NCI-H82 treated with DMSO at 0.1 percent for 48 hours (cell line): ENCODE data around the gene EXOSC1.
"Not testable (repeated sequence)": the region's sequence is repeated elsewhere in the genome, so short reads cannot be mapped to it uniquely, and the experiment has no call there.

Experiments used
- DNase-seq: peaks from one replicate; lab custom pipeline; 2025; ENCODE audit not compliant: unreplicated experiment; lab: John Stamatoyannopoulos, UW

Gene EXOSC1

DNA sequence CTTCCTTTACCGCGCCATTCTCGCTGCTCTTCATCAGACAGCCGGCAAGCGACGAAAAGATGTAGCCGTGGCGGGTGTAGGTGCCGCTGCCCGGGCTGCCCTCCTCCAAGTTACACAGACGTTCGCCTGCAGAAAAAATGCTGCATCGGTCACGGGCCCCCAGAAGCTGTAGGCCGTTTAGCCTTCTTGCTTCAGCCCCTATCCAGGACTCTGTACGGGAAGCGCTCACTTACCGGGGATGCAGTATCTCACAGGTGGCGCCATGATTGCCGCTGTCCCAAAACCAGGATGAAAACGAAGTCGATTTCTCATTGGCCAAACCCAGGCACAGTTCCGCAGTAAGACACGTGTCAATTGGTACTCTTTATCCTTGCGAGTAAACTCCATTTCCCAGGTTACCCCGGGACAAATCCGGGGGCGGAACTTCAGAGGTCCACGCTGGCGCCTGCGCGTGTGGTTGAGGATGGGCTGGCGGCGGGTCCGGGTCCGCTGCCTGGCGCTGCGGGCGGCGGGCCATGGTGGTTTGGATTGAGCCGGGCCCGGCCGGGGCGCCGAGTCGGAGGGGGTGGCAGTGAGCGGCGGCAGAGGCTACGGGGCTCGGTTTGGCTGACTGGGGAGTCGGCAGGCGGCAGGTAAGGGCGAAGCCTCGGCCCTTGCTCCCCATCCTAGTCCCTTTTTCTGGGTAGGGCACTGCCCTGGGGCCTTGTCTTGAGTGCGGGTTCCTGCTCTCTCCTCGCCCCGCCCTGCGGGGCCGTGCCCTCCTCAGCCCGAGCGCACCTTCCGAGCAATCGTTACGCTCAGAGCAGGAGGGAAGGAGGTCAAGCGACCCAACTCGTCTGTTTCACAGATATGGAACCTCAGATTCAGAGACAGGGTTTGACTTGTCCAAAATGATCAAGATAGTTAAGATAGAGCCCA is at the start of gene EXOSC1, which contains the start of gene ZDHHC16:
EXOSC1 (minus strand) TSS at position 285 of the 918 bp plus-strand sequence; CDS start at position 264, 21 bp downstream.
ZDHHC16 (plus strand) TSS at position 454 of the 918 bp plus-strand sequence. CDS start 5,501 bp downstream, outside the sequence.
- peak; percentile 87 for DNase-seq

DNA sequence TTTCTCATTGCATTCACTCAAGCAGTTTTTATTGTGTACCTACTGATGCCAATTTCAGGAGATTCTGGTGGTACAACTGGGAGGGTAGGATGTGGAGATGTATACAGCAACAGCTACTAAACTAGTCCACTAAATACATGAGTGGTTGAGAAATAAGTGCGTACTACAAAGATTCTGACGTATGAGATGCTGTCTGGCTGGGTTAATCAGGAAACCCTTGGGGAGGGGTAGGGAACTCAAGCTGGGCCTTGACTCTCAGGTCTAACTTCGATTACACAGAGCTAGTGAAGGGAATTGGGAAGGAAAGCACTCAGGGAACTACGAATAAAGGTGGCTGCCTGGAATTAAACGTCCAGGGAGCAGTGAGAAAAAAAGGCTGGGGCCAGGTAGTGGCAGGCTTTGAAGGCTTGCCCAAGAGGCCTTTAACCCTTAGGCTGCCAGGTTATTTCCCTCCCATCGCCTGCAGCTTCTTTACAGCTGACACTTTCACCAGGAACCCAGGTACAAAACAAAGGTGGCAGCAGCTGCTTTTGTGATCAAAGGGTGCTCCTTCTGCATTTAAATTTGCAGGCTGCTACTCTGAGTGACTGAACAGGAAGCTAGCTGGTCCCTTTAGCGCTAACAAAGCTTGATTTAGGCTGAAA is 49.2 kb upstream of the EXOSC1 start:
- no peak for DNase-seq

DNA sequence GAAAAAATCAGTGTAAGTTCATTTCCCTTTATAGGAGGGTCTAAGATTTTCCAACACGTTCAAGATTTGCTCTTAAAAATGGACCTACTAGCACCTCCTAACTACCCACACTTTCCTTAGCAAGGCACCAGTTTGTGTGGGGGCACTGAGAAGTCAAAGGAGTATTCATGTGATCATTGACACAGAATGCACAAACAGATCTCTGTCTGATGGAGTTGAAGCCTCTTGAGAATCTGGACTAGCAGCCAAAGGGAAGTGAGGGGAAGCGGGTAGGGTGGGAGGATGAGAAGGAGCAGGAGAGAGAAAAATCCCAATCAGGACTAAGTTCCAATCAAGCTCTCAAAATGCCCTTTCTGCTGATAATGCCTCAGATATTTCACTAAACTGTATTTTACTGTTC is 48.3 kb upstream of the EXOSC1 start:
- DNase-seq, result no peak

DNA sequence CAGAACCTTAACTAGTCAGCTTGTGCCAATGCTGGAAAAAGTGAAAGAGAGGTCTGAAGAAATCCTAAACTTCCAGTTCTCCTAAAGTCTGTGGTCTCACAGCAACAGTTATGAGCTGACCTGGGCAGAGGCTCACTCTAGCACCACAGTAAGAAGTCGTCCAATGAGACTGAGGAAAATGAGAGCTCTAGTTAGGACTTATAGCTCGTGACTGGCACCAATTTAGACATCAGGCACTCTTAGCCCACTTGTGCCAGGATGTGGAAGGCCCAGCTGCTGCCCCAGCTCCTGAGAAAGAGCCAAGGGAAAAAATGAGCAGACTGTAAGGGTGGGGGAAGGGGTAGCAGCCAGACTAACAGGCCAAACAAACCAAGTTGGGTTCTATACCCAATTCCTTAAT is 44.8 kb upstream of the EXOSC1 start:
- DNase-seq, result no peak

GRCh38 chr10:97485647-97486281 is 40.0 kb upstream of the EXOSC1 start:
- no peak for DNase-seq

- no peak for DNase-seq
These were observed 38.1 kb upstream of the EXOSC1 start for GRCh38 chr10:97483921-97484320.

DNA sequence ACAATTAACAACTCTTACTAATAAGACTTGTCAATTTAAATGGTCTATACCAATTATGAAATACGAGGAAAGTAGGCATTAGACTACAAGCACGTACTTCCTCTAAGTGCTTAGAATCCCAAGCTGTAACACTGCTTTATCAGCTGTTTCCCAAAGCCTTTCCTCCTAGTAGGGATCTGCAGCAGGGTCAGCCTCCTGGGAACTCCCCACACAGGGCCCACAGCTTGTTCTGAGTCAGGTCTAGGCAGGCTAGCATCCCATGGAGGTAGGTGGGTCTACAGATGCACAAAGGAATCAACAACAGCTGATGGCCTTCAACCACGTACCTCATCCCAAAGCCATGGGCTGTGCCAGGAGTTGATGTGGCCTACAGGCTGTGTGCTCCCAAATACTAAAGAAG is 37.7 kb upstream of the EXOSC1 start:
- no peak for DNase-seq

DNA sequence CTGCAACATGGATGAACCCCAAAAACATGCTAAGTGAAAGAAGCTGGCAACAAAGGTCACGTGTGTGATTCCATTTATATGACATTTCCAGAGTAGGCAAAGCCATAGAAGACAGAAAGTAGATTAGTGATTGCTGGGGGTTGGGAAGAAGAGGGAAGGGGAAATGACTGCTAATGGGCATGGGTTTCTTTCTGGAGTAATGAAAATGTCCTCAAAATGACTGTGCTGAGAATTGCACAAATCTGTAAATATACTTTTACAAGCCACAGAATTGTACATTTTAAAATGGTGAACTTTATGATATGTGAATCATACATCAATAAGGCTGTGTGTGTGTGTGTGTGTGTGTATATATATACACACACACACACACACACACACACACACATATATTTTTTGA is 36.6 kb upstream of the EXOSC1 start:
- DNase-seq, result no peak

GRCh38 chr10:97481071-97481470 is 35.3 kb upstream of the EXOSC1 start:
- DNase-seq, result no peak

DNA sequence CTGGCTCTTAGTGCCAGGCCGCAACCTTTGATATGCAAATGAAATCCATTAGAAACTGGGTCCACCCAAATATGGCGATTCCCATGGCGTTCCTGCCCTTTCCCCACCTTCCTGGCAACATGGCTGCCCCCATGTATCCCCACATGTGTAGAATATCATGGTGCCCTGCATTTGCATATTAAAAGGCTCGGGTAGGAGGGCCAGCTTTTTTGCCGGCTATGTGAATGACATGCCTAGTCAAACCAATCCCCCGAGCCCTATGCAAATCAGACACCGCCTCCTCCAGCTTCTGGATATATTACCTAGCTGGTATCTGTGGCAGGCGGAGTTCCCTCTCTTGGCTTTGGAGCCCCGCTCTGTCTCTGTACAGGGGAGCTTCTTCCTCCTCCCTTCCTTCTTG is 34.1 kb upstream of the EXOSC1 start:
- no peak for DNase-seq

GRCh38 chr10:97479410-97479809 is 33.6 kb upstream of the EXOSC1 start:
- not testable (repeated sequence) for DNase-seq

- no peak for DNase-seq
These were observed 30.3 kb upstream of the EXOSC1 start for GRCh38 chr10:97475936-97476594.

DNA sequence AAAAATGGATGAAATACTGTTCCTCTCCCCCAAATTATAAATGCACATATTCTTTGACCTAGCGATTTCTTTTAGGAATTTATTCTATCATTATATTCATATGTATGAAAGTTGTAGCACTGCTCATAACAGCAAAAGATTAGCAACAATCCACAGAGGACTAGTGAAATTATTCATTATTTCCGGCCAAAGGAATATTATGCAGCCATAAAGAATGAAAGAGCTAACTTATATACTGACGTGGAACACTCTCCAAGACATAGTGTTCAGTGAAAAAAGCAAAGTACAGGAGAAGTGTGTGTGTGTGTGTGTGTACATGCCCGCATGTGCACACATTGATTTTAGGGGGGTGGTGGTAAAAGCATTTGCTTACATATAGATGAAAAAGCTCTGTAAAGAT is 29.1 kb upstream of the EXOSC1 start:
- DNase-seq, result no peak

DNA sequence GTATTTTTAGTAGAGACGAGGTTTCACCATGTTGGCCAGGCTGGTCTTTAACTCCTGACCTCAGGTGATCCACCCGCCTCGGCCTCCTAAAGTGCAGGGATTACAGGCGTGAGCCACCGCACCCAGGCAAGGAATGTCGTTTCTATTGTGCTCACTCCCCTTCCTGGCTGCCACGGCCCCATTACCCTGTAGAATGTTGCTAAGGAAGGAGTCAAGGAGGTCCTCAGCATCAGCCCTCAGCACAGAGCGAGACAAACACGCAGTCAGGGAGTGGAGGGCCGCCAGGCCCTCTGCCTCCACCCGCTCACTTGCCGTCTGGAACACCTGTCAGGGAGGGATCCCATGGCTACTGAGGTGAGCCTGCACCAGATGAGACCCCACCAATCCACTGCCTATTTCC is 23.0 kb upstream of the EXOSC1 start:
- DNase-seq, result not testable (repeated sequence)

DNA sequence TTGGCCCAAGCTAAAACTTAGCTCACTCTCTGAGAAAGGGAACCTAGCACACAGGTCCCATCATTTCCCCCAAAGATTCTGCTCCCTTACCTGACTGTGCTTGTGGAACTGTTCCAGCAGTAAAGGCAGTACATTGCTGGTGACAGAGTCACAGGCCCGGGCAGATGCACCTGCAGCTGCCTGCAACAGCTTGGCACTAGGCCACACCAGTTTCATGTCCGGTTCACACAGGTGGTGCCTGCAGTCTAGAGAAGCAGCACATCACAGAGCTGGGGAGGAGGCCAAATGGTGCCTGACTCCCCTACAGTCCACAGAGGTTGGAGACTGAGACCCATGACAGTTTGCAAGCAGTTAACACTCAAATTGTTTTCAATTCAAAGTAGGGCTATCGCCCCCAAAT is 22.4 kb upstream of the EXOSC1 start:
- DNase-seq, result no peak

GRCh38 chr10:97466755-97467154 is 20.9 kb upstream of the EXOSC1 start:
- no peak for DNase-seq

DNA sequence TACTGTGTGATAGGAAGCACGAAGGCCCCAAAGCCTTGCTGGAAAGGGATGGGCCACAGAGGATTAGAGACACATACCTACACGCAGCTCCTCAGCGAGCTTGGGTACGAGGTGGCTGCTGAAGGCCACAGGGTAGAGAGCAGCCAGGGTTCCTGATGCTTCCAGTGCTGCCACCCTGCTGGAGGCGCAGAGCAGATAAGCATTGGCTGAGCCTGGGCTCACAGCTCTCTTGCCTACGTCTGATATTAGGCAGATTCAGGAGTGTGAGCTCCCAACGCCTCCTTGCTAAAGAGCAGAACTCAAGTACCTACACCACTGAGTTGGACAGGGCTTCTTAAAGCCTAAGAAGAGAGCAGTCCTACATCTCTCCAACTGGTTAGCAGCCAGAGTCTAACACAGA is 20.2 kb upstream of the EXOSC1 start:
- DNase-seq, result no peak

DNA sequence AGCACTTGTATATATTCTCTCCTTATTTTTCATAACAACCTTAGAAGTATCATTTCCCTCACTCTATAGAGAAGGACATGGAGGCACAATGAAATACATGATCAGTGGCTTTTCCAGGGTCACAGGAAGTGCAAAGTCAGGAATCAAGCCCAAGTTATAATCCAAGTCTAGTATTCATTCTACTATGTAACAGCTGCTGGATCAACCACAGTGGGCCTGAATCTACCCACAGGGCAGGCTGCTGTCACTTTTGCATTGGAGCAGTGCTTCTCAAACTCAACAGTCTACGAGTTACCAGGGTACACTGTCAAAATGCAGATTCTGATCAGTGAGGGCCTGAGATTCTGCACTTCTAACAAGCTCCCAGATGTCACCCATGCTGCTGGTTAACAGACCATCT is 18.4 kb upstream of the EXOSC1 start:
- no peak for DNase-seq

DNA sequence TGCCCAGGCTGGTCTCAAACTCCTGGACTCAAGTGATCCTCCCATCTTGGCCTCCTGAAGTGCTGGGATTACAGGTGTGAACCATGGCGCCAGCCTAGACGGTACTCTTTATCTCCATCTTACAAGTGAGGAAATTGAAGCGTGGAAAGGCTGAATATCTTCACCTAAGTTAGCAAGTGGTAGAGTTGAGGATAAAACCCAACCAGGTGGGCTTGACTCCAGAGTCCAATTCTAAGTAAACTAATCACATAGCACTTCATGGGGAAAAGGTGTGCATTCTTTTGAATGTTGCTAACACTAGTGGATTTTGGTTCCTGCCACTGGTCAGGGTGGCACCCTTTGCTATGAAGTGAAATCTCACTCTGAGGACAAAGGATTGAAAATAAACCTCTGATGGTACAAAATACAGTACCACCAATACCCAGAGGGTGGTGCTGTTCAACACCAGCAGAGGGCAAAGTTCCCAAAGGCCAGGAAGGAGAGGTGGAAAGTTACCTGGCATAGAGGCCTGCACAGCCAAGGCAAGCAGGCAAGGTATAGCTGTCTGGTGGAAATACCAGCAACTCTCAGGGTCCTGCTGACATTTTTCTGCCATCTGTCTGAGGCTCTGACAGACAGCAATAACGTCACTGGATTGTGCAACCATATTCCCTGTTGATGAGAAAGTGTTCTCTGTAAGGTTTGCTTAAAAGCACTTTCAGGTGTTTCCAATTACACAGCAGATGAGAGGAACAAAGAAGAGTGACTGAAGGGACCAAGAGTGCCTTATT is 17.7 kb upstream of the EXOSC1 start:
- no peak for DNase-seq

DNA sequence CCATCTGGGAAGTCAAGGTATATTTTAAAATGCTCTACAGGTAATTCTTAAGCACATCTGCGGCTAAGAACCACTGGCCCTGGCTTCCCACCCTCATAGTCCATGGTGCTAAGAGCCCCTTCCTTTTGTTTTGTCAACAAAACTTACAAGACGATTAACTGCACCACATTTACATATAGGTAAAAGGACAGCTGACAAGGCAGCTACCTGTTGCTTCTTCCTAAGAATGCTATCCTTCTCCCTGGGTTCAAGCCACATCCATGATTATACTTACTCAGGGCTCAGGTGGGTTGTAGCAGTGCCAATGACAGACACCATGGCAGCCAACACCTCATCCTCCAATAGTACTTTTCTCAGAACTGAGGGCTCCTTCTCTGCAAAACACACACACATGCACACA is 16.5 kb upstream of the EXOSC1 start:
- DNase-seq, result no peak
